Measurements from ENCODE around the gene ZC3HAV1.

- TF ChIP-seq CTCF (IDR thresholded peaks at IDR 0.05) (no peak), EP300 (IDR thresholded peaks at IDR 0.05) (no peak)
Measured at GRCh38 chr7:139047970-139048369, 61.5 kb downstream of the ZC3HAV1 start.
